ENCODE results near the gene KIF13A. TPM values are rescaled to one million over a fixed set of nuclear protein-coding genes. Genes with fewer than 3 reads are reported as not detected.

Gene KIF13A
- total and polyA plus RNA-seq, 9 of the 15 experiments (the other 6 are each of a cell fraction or from before 2014, with no cell fraction given) = 3.6 to 44.3 (median 29.7) TPM

DNA sequence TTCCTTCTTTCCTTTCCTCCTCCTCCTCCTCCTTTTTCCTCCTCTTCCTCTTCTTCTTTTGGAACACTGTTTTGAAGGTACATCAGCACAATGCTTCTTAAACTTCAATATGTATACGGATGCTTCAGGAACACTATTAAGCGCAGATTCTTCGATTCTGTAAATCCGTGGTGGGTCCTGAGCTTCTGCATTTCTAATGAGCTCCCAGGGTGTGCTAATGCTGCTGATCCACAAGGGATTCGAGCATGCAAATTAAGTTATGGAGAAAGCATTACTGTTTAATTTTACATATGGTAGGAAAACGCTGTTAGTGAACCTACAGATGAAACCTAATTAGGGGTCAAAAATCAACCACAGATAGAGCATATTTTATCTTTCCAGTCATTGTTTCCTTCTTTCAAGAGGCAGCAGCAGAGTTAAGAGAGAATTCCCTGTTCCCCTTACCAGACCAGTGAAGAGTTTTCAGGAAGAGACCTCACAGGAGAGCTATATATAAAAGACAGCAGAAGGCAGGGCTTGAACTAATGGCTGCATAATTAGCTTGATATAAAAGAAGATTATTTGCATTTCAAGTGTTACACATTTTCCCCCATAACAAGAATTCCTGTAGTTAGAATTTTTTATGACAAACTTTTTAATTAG is 47.2 kb downstream of the KIF13A start:
- Histone ChIP-seq H3K9me1 (ENCODE audit: control insufficient read depth, insufficient read depth, low read length) (no peaks in the 10 kb centered on the region), H3K4me3 (no peak overlapping the region), H3K27me3 (ENCODE audit: control insufficient read depth in 2 of 2, insufficient read depth in 2 of 2, low read length in 2 of 2) (no peaks in the 10 kb centered on the region), H3K36me3 (ENCODE audit: control insufficient read depth, insufficient read depth, low read length) (no peaks in the 10 kb centered on the region), H3K4me2 (ENCODE audit: insufficient read depth, low read length) (no peak overlapping the region), H3K79me2 (ENCODE audit: control insufficient read depth, insufficient read depth, low read length) (peaks cover 58% of the 10 kb centered on the region), H3K9me3 (replicated peaks; ENCODE audit: control insufficient read depth, insufficient read depth, low read depth, low read length) (no peaks in the 10 kb centered on the region), H2AFZ (ENCODE audit: low read depth, low read length) (no peak overlapping the region), H4K20me1 (replicated peaks; ENCODE audit: control insufficient read depth, insufficient read depth, low read length) (no peaks in the 10 kb centered on the region), H3K9ac (ENCODE audit: insufficient read depth in 1 of 2, low read depth in 2 of 2, low read length in 2 of 2) (no peak overlapping the region), H3K4me1 (replicated peaks in 1 of 2; ENCODE audit: control insufficient read depth in 2 of 2, insufficient read depth in 2 of 2, low read length in 2 of 2) (peaks cover 6 to 8% of the 10 kb centered on the region in 2 experiments), H3K27ac (ENCODE audit: extremely low read depth, low read depth, low read length) (no peak overlapping the region)
- FAIRE-seq (no peak), ATAC-seq (no peak), DNase-seq (ENCODE audit: extremely low read depth in 1 of 4, low spot score in 3 of 4) (no peak)
- 88% methylated on average over 6 of the region's 6 CpGs for WGBS (ENCODE audit: insufficient coverage, low coverage, missing lambda C conversion rate)
- BruUV-seq (replicated peaks) = no TSS peak
- in situ Hi-C loops (cut with MboI) (no loop called here), intact Hi-C loops (cut with micrococcal nuclease) (no loop called here)
- CTCF ChIA-PET (ENCODE audit: low intra/inter-chr PET ratio) = no interaction called here
- POLR2A ChIA-PET = interaction anchor here (0.9 to 1.1 kb wide), 2 partner anchors 12 to 20 kb away, joined by 3 read pairs; no protein-coding TSS in a partner anchor
- no peak for TF ChIP-seq ZNF347 (CRISPR knock-in tag; IDR thresholded peaks at IDR 0.05; ENCODE audit: low read depth)
- TF ChIP-seq, protein P1, sequence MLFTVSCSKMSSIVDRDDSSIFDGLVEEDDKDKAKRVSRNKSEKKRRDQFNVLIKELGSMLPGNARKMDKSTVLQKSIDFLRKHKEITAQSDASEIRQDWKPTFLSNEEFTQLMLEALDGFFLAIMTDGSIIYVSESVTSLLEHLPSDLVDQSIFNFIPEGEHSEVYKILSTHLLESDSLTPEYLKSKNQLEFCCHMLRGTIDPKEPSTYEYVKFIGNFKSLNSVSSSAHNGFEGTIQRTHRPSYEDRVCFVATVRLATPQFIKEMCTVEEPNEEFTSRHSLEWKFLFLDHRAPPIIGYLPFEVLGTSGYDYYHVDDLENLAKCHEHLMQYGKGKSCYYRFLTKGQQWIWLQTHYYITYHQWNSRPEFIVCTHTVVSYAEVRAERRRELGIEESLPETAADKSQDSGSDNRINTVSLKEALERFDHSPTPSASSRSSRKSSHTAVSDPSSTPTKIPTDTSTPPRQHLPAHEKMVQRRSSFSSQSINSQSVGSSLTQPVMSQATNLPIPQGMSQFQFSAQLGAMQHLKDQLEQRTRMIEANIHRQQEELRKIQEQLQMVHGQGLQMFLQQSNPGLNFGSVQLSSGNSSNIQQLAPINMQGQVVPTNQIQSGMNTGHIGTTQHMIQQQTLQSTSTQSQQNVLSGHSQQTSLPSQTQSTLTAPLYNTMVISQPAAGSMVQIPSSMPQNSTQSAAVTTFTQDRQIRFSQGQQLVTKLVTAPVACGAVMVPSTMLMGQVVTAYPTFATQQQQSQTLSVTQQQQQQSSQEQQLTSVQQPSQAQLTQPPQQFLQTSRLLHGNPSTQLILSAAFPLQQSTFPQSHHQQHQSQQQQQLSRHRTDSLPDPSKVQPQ (CRISPR knock-in tag; IDR thresholded peaks at IDR 0.05; ENCODE audit: borderline replicate concordance) = no peak
- no peak for TF ChIP-seq ARID2 (IDR thresholded peaks at IDR 0.05)
- TF ChIP-seq, protein P2, sequence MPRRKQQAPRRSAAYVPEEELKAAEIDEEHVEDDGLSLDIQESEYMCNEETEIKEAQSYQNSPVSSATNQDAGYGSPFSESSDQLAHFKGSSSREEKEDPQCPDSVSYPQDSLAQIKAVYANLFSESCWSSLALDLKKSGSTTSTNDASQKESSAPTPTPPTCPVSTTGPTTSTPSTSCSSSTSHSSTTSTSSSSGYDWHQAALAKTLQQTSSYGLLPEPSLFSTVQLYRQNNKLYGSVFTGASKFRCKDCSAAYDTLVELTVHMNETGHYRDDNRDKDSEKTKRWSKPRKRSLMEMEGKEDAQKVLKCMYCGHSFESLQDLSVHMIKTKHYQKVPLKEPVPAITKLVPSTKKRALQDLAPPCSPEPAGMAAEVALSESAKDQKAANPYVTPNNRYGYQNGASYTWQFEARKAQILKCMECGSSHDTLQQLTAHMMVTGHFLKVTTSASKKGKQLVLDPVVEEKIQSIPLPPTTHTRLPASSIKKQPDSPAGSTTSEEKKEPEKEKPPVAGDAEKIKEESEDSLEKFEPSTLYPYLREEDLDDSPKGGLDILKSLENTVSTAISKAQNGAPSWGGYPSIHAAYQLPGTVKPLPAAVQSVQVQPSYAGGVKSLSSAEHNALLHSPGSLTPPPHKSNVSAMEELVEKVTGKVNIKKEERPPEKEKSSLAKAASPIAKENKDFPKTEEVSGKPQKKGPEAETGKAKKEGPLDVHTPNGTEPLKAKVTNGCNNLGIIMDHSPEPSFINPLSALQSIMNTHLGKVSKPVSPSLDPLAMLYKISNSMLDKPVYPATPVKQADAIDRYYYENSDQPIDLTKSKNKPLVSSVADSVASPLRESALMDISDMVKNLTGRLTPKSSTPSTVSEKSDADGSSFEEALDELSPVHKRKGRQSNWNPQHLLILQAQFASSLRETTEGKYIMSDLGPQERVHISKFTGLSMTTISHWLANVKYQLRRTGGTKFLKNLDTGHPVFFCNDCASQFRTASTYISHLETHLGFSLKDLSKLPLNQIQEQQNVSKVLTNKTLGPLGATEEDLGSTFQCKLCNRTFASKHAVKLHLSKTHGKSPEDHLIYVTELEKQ (CRISPR knock-in tag; IDR thresholded peaks at IDR 0.05) = no peak
- TF ChIP-seq KLF6 (CRISPR knock-in tag; IDR thresholded peaks at IDR 0.05; ENCODE audit: borderline replicate concordance) = no peak
- TF ChIP-seq BRD4 (IDR thresholded peaks at IDR 0.05) = no peak
- no peak for TF ChIP-seq SLC30A9 (CRISPR knock-in tag; IDR thresholded peaks at IDR 0.05)
- no peak for TF ChIP-seq COPS2 (conservative IDR thresholded peaks at IDR 0.05)
- TF ChIP-seq POLR2G (IDR thresholded peaks at IDR 0.05; ENCODE audit: low read depth, low read length) = no peak
- no peak for TF ChIP-seq PRMT5 (CRISPR knock-in tag; IDR thresholded peaks at IDR 0.05)
- TF ChIP-seq GABPB1 (CRISPR knock-in tag; IDR thresholded peaks at IDR 0.05) = no peak
- no peak for TF ChIP-seq KDM5B (IDR thresholded peaks at IDR 0.05; ENCODE audit: insufficient replicate concordance, low read depth, low read length)
- TF ChIP-seq PTBP1 (IDR thresholded peaks at IDR 0.05; ENCODE audit: low read depth, low read length) = no peak
- TF ChIP-seq SETDB1 (IDR thresholded peaks at IDR 0.05; ENCODE audit: low read length) = no peak
- TF ChIP-seq CBX1 (IDR thresholded peaks at IDR 0.05; ENCODE audit: low read depth) = no peak
- TF ChIP-seq, protein P3, sequence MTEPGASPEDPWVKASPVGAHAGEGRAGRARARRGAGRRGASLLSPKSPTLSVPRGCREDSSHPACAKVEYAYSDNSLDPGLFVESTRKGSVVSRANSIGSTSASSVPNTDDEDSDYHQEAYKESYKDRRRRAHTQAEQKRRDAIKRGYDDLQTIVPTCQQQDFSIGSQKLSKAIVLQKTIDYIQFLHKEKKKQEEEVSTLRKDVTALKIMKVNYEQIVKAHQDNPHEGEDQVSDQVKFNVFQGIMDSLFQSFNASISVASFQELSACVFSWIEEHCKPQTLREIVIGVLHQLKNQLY (CRISPR knock-in tag; conservative IDR thresholded peaks at IDR 0.05) = no peak
- TF ChIP-seq TAF9B (IDR thresholded peaks at IDR 0.05; ENCODE audit: partially characterized antibody) = no peak
